RCC 7860 (cell line): ENCODE data around the gene MAPK9.
A peak's percentile ranks its signal among the peaks of the same experiment; 100 is the strongest.

Source experiments
- DNase-seq: peaks from one replicate; pipeline ENCODE4 v3.0.0-alpha.2; 2015; ENCODE audit warnings: low spot score
- FAIRE-seq: peaks from 2 replicates; lab custom pipeline; 2012; peaks lifted over from hg19 to GRCh38; lab: Jason Lieb, UNC

Gene MAPK9

GRCh38 chr5:180291943-180292831 lies at the start of gene MAPK9:
Gene MAPK9 (minus strand): TSS chr5:180292083. CDS start chr5:180280561, 11,522 bp downstream.
- FAIRE-seq: no peak
- DNase-seq: peak; percentile 49

GRCh38 chr5:180341595-180341994 lies 49.7 kb upstream of the MAPK9 start:
- FAIRE-seq: no peak

GRCh38 chr5:180340856-180341255 lies 49.0 kb upstream of the MAPK9 start:
- FAIRE-seq (no peak), DNase-seq (peak; percentile 5)

More at GRCh38 chr5:180341595-180341994, 49.7 kb upstream of the MAPK9 start:
- no peak for DNase-seq

GRCh38 chr5:180339583-180340183 lies 47.8 kb upstream of the MAPK9 start:
- FAIRE-seq: no peak
- no peak for DNase-seq

- FAIRE-seq (no peak), DNase-seq (no peak)
These were observed 46.3 kb upstream of the MAPK9 start for GRCh38 chr5:180338001-180338707.

- FAIRE-seq (no peak), DNase-seq (no peak)
These were observed 44.5 kb upstream of the MAPK9 start for GRCh38 chr5:180336234-180337020.

- FAIRE-seq (no peak), DNase-seq (no peak)
These were observed 43.8 kb upstream of the MAPK9 start for GRCh38 chr5:180335614-180336233.

GRCh38 chr5:180334751-180335613 lies 43.1 kb upstream of the MAPK9 start:
- DNase-seq (no peak), FAIRE-seq (no peak)

- FAIRE-seq (no peak), DNase-seq (no peak)
These were observed 42.3 kb upstream of the MAPK9 start for GRCh38 chr5:180334176-180334575.

- FAIRE-seq (no peak), DNase-seq (peak; percentile 55)
These were observed 41.8 kb upstream of the MAPK9 start for GRCh38 chr5:180333661-180334060.

- FAIRE-seq (no peak), DNase-seq (no peak)
These were observed 41.0 kb upstream of the MAPK9 start for GRCh38 chr5:180332861-180333260.

- FAIRE-seq (no peak), DNase-seq (peak; percentile 61)
These were observed 40.2 kb upstream of the MAPK9 start for GRCh38 chr5:180332051-180332517.

- no peak for DNase-seq
- FAIRE-seq: no peak
These were observed 39.7 kb upstream of the MAPK9 start for GRCh38 chr5:180331647-180331950.

- DNase-seq (peak; percentile 95), FAIRE-seq (peak; percentile 94)
These were observed 39.1 kb upstream of the MAPK9 start for GRCh38 chr5:180330810-180331646.

- FAIRE-seq (no peak), DNase-seq (no peak)
These were observed 38.4 kb upstream of the MAPK9 start for GRCh38 chr5:180330270-180330648.

- no peak for FAIRE-seq
- no peak for DNase-seq
These were observed 37.9 kb upstream of the MAPK9 start for GRCh38 chr5:180329606-180330269.

GRCh38 chr5:180329138-180329435 lies 37.2 kb upstream of the MAPK9 start:
- DNase-seq: no peak
- FAIRE-seq: no peak
